HepG2 (cell line): ENCODE data around the gene MAP3K4. TPM values are rescaled to one million over a fixed set of nuclear protein-coding genes. Genes with fewer than 3 reads are reported as not detected.
A peak's percentile ranks its signal among the peaks of the same experiment; 100 is the strongest.

Source experiments
- ATAC-seq: fragments of 200-7000 bp; cut with Tn5 transposase; 3 replicates; pipeline ENCODE4 v1.9.1; 2020; ENCODE audit warnings: mild to moderate bottlenecking, moderate library complexity
- BruUV-seq: library from RNA; stranded (reverse); fragments of 400-500 nt; replicated peaks from 2 replicates; lab custom pipeline; 2021; lab: Mats Ljungman, UMichigan
- CTCF ChIA-PET: fragments of 300-600 bp; formaldehyde crosslinking; extraction: SDS; loops from one replicate; lab custom pipeline; 2021; ENCODE audit warnings: low total read pairs, inconsistent platforms, low intra/inter-chr PET ratio; lab: Yijun Ruan, JAX
- POLR2A ChIA-PET: fragments of 350-600 bp; sonication (Branson Sonifier 250); formaldehyde crosslinking; loops from one replicate; lab custom pipeline; 2020; ENCODE audit warnings: antibody characterized with exemption, inconsistent platforms; lab: Yijun Ruan, JAX
- DNase-seq: peaks from one replicate; pipeline ENCODE4 v3.0.0-alpha.2; 2015; ENCODE audit warnings: low spot score
- FAIRE-seq: peaks from 3 replicates; lab custom pipeline; 2011; peaks lifted over from hg19 to GRCh38; lab: Jason Lieb, UNC
- H2AFZ ChIP-seq: one replicate; pipeline ENCODE4 v1.6.1; 2011; ENCODE audit warnings: low read length, inconsistent platforms
- H3K27ac ChIP-seq: fragments of 300-600 bp; 3 replicates; pipeline ENCODE4 v1.8.0; 2011; ENCODE audit warnings: mixed run types, mild to moderate bottlenecking, mixed read lengths, low read length, inconsistent platforms; ENCODE audit not compliant: insufficient read depth; ENCODE audit errors: extremely low read length
- H3K27me3 ChIP-seq, 2 experiments: fragments of 200-600 bp in 1 of 2; 2 replicates in 1 of 2; 3 replicates in 1 of 2; pipeline versions ENCODE4 v1.6.0 to v1.8.0; 2011; ENCODE audit warnings: low read length in 2 of 2, mild to moderate bottlenecking in 2 of 2, moderate library complexity in 2 of 2, inconsistent platforms in 1 of 2; ENCODE audit not compliant: insufficient read depth in 2 of 2, control insufficient read depth in 1 of 2
- H3K36me3 ChIP-seq, 2 experiments: fragments of 200-600 bp in 1 of 2; replicated peaks in 1 of 2; 2 replicates in 1 of 2; 3 replicates in 1 of 2; pipeline versions ENCODE4 v1.5.1 to v1.8.0; 2011; ENCODE audit warnings: low read length in 2 of 2, inconsistent platforms in 1 of 2; ENCODE audit not compliant: insufficient read depth in 2 of 2, control insufficient read depth in 1 of 2
- H3K4me1 ChIP-seq: 2 replicates; pipeline ENCODE4 v1.5.1; 2012; ENCODE audit warnings: low read length, inconsistent platforms; ENCODE audit not compliant: insufficient read depth
- H3K4me2 ChIP-seq: 2 replicates; pipeline ENCODE4 v1.6.0; 2011; ENCODE audit warnings: low read depth, low read length, inconsistent platforms
- H3K4me3 ChIP-seq, 3 experiments: fragments of 200-600 bp in 1 of 3; sonication (generic), shearing (Covaris generic) in 1 of 3; replicated peaks in 1 of 3; 2 replicates each; pipeline ENCODE4 v1.5.1; 2011 to 2016; ENCODE audit warnings: low read length in 3 of 3, inconsistent platforms in 2 of 3, low read depth in 2 of 3, mild to moderate bottlenecking in 2 of 3, control low read depth in 1 of 3, mixed read lengths in 1 of 3; ENCODE audit not compliant: insufficient read depth in 1 of 3
- H3K79me2 ChIP-seq: one replicate; pipeline ENCODE4 v1.6.1; 2011; ENCODE audit warnings: low read length, inconsistent platforms; ENCODE audit not compliant: insufficient read depth
- H3K9ac ChIP-seq: 2 replicates; pipeline ENCODE4 v1.6.0; 2011; ENCODE audit warnings: mild to moderate bottlenecking, low read depth, low read length, inconsistent platforms; ENCODE audit not compliant: insufficient read depth
- H3K9me3 ChIP-seq: 2 replicates; pipeline ENCODE4 v1.5.1; 2012; ENCODE audit warnings: mild to moderate bottlenecking, low read length
- H4K20me1 ChIP-seq: 2 replicates; pipeline ENCODE4 v1.6.0; 2011; ENCODE audit warnings: inconsistent platforms, mild to moderate bottlenecking, low read length, moderate library complexity; ENCODE audit not compliant: insufficient read depth
- CHD4 ChIP-seq: fragments of 200-600 bp; sonication (generic); IDR thresholded peaks from 2 replicates; pipeline ENCODE4 v1.7.0; 2017; ENCODE audit warnings: mild to moderate bottlenecking, low read length, borderline replicate concordance
- MAFK ChIP-seq, 2 experiments: IDR thresholded peaks in 1 of 2; conservative IDR thresholded peaks in 1 of 2; 2 replicates each; pipeline ENCODE4 v1.6.1; 2011; ENCODE audit warnings: improper control_type of control experiment in 2 of 2, low read length in 2 of 2
- PHF5A ChIP-seq: IDR thresholded peaks from one replicate; pipeline ENCODE4 v1.6.1; 2018; ENCODE audit warnings: low read depth, missing genetic modification reagents; ENCODE audit not compliant: unreplicated experiment
- RFX5 ChIP-seq: IDR thresholded peaks from 2 replicates; pipeline ENCODE4 v1.6.1; 2011; ENCODE audit warnings: low read depth, low read length, improper control_type of control experiment
- ZNF501 ChIP-seq: sonication (generic); formaldehyde crosslinking; IDR thresholded peaks from 2 replicates; pipeline ENCODE4 v1.5.1; 2020; ENCODE audit warnings: mild to moderate bottlenecking, moderate library complexity, missing genetic modification reagents
- ZNF629 ChIP-seq: sonication (generic); formaldehyde crosslinking; conservative IDR thresholded peaks from 2 replicates; pipeline ENCODE4 v1.5.0; 2020; ENCODE audit warnings: missing genetic modification reagents
- WGBS: methylation state at CpG from one replicate; pipeline ENCODE4 v1.1.6; 2017; ENCODE audit warnings: low lambda C conversion rate; 5-methylcytosine and 5-hydroxymethylcytosine counted together
- in situ Hi-C: cut with HindIII; loops from 2 replicates; pipeline ENCODE4 v1.10.0; 2017; ENCODE audit warnings: low pct_unique_long_range_greater_than_20kb; ENCODE audit not compliant: extremely low pct_ligation_motif_present
- intact Hi-C: fragments of 100-400 bp; cut with micrococcal nuclease; formaldehyde crosslinking; loops from one replicate; pipeline ENCODE4 v1.10.0; 2022; ENCODE audit not compliant: unreplicated experiment
- polyA plus RNA-seq, 8 experiments: library from polyadenylated mRNA; depleted of rRNA in 3 of 8; stranded (reverse) in 7 of 8; unstranded in 1 of 8; fragments of >200 nt; fragmentation: Illumina TruSeq in 4 of 8; extraction: Trizol in 4 of 8; gene quantifications; 2 replicates each; pipeline versions ENCODE4 v1.2.1 to v1.2.3, GENCODE V29; 2011 to 2016; ENCODE audit warnings: low read depth in 4 of 8, missing spikeins in 1 of 8, mixed read lengths in 1 of 8; ENCODE audit not compliant: insufficient read depth in 1 of 8
- total RNA-seq, 5 experiments: library from RNA; depleted of rRNA; stranded (reverse); fragments of >200 nt; fragmentation: Illumina TruSeq; extraction: Trizol; gene quantifications; 2 replicates each; pipeline ENCODE4 v1.2.3, GENCODE V29; 2016; ENCODE audit warnings: low read depth in 1 of 5

Gene MAP3K4
- total and polyA plus RNA-seq, 2 of the 13 experiments (the other 11 are each of a cell fraction or from before 2014, with no cell fraction given): 12.9 to 33.6 TPM

GRCh38 chr6:161033667-161034066 lies 42.1 kb downstream of the MAP3K4 start:
- in situ Hi-C loops (no loop called here), intact Hi-C loops (no loop called here)
- H3K27me3 ChIP-seq: no peaks in the 10 kb centered on the region
- no peak overlapping the region for H3K4me2 ChIP-seq
- H2AFZ ChIP-seq: no peak overlapping the region
- DNase-seq: no peak
- no peak overlapping the region for H3K4me3 ChIP-seq
- ChIA-PET POLR2A (no interaction called here), CTCF (no interaction called here)
- no peak for ATAC-seq
- H3K36me3 ChIP-seq: peaks cover 2 to 16% of the 10 kb centered on the region in 2 experiments; a peak in 3 of 5 replicates
- 0 out of 2 replicates have a peak, but pooled peaks cover 4% of the 10 kb centered on the region for H3K4me1 ChIP-seq
- H3K79me2 ChIP-seq: peaks cover 16% of the 10 kb centered on the region
- no peak for FAIRE-seq
- WGBS: 97% methylated on average over 5 of the region's 5 CpGs
- no peak overlapping the region for H3K27ac ChIP-seq
- no peaks in the 10 kb centered on the region for H4K20me1 ChIP-seq
- no peak for TF ChIP-seq RFX5
- TF ChIP-seq MAFK (conservative IDR thresholded peaks at IDR 0.05 in 1 of 2, IDR thresholded peaks at IDR 0.05 in 1 of 2; ENCODE audit: low read length in 2 of 2): peak; percentile 36 to 54; a peak in 2 of 4 replicates
- TF ChIP-seq ZNF501: no peak
- H3K9me3 ChIP-seq: no peaks in the 10 kb centered on the region
- BruUV-seq: no TSS peak
- no peak overlapping the region for H3K9ac ChIP-seq

- H3K9me3 ChIP-seq: no peaks in the 10 kb centered on the region
- no peaks in the 10 kb centered on the region for H4K20me1 ChIP-seq
- POLR2A ChIA-PET: no interaction called here
- no peak overlapping the region for H3K27ac ChIP-seq
- intact Hi-C loops: no loop called here
- in situ Hi-C loops: no loop called here
- peaks cover 2 to 32% of the 10 kb centered on the region in 2 experiments; a peak in 3 of 5 replicates for H3K36me3 ChIP-seq
- no peak overlapping the region for H2AFZ ChIP-seq
- BruUV-seq: no TSS peak
- 90% methylated on average over 3 of the region's 3 CpGs for WGBS
- no peak overlapping the region for H3K4me3 ChIP-seq
- H3K79me2 ChIP-seq: peaks cover 9% of the 10 kb centered on the region
- no peak for ATAC-seq
- TF ChIP-seq PHF5A (no peak), CHD4 (0 out of 2 replicates have a peak, but pooled peaks have one; percentile 38), ZNF629 (CRISPR knock-in tag) (peak; percentile 87)
- TF ChIP-seq, all 625 proteins: peak for 2
- H3K4me2 ChIP-seq: no peak overlapping the region
- FAIRE-seq (no peak), DNase-seq (no peak)
- H3K9ac ChIP-seq: no peak overlapping the region
- CTCF ChIA-PET: no interaction called here
- H3K27me3 ChIP-seq: no peaks in the 10 kb centered on the region
- 0 out of 2 replicates have a peak, but pooled peaks cover 4% of the 10 kb centered on the region for H3K4me1 ChIP-seq
Observed at GRCh38 chr6:161035182-161035980, 43.8 kb downstream of the MAP3K4 start.
